Raji (cell line): ENCODE results near the gene BTG4.

Source experiments
- POLR2A ChIP-seq: IDR thresholded peaks from 2 replicates; pipeline ENCODE4 v1.6.1; 2011; ENCODE audit warnings: low read depth, low read length, control low read depth; ENCODE audit not compliant: insufficient read depth

Gene BTG4

DNA sequence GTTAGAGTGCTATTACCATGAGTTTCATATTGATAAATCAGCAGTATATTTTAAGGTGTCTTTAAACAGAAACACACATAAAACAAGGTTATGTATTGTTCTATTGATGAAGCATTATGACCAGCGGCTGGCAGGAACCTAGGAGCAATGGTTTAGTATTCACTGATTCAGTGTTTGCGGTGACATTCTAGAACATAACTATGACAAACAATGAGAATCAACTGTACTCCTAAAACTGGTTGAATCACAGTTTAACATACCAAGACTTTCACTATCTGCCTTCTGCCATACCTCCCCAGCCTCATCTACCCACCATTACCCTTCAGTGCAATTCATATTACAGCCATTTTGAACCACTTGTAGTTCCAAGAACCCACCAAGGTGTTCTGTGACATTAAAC lies 11.2 kb upstream of the BTG4 start:
- TF ChIP-seq POLR2A: no peak

- no peak for TF ChIP-seq POLR2A
These were observed 10.2 kb upstream of the BTG4 start for GRCh38 chr11:111522426-111522825.

- no peak for TF ChIP-seq POLR2A
These were observed 8.9 kb upstream of the BTG4 start for GRCh38 chr11:111521135-111521534.

DNA sequence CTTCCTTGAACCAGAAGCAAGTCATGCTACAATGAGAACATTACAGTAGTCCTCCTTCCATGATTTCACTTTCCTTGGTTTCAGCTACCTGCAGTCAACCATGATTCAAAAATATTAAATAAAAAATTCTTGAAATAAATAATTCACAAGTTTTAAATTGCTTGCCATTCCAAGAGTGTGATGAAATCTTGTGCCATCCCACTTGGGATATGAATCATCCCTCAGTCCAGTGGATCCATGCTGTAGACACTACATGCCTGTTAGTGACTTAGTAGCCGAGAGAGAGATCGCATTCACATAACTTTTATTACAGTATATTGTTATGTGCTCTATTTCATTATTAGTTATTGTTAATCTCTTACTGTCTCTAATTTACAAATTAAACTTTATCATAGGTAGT lies 8.4 kb upstream of the BTG4 start:
- no peak for TF ChIP-seq POLR2A

- no peak for TF ChIP-seq POLR2A
These were observed 6.5 kb upstream of the BTG4 start for GRCh38 chr11:111518668-111519067.

- TF ChIP-seq POLR2A: no peak
These were observed 3.4 kb upstream of the BTG4 start for GRCh38 chr11:111515591-111515990.

DNA sequence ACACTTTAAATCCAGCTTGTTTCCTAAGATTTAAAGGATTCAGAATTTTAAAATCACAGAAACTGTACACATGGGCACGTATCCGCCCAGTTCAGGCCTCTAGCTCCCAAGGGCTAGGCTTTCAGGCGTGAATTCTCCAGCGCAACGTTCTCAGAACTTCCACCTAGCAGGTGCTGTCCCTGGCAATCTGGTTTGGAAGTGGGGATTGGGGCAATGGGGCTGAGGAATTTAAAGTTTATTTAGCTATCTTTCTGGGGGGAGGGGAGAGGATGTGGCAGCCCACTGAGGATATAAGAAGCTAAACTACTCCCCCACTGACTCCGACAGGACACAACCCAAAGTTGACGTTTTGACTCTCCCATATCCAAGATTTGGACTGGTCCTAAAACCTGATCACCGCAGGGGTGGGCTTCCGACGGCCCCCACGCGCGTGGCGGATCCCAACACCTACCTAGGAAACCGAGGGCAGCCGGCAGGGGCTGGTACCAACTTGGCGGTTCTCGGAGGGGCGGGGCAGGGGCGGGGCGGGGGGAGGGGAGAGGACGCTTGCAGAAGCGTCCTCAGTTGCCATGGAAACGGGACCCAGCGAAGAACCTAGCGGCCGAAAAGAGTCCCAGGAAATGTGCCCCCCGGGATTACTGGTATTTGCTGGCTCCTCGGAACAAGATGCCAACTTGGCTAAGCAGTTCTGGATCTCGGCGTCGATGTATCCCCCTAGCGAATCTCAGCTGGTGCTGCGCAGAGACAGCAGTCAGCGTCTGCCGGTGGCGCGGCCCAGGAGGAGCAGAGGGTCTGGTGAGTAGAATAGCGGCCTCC lies 2.2 kb upstream of the BTG4 start, which contains the start of gene HOATZ:
TSS of gene HOATZ (plus strand) at position 563 of the 816 bp plus-strand sequence. CDS start at position 570, 7 bp downstream.
- no peak for TF ChIP-seq POLR2A

DNA sequence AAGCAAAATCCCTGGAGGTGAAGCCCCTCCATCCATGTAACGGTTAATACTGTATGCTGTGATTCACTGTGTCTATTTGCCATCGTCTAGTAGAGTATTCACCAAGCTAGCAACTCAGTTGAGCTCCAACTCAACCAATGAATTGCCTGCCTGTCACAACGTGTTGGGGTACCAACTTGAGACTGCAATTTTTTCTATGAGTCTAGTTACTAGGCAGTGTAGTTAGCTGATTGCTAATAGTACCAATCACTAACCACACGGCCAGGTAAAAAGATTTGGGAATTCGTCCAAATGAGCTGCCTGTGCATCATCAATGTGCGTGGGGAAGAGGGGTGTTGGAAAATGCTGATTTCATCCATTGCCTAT lies 1.0 kb upstream of the BTG4 start:
- no peak for TF ChIP-seq POLR2A

DNA sequence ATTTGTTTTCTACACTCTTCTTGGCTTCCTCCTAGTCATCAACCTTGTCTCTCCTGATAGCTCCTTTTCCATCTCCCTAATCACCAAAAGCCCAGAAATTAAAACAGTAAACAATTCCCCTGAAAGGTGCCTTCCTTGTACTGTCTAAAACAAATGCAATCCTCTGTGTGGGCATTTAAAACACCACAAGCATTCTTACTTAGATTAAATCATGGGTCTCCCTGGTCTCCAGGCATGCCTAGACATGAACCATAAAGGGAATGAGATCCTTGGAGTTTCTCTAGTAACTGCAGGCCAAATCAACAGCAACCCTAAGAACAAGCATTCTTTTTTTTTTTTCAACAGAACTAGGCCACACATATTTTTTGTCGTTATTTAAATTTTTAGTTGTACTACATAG lies 1.9 kb downstream of the BTG4 start:
- no peak for TF ChIP-seq POLR2A

GRCh38 chr11:111502611-111503010 lies 9.6 kb downstream of the BTG4 start:
- no peak for TF ChIP-seq POLR2A

DNA sequence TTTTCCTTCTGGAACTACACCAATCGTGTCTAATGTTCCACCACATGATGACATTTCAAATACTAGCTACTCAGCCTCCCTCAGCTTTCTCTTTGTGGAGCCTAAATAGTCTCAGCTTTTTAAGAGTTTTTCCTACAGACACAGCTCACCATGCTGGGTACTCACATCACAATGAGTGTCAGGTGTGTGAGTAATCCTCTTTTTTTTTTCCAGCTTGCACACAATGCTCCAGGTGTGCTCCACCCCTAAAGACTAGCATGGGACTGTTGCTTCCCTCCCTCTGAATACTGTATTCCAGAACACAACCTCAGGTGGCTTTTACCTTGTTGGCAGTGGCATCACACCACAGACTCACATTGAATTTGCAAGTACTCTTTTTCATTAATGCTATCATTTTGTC lies 11.7 kb downstream of the BTG4 start:
- TF ChIP-seq POLR2A: no peak

- no peak for TF ChIP-seq POLR2A
These were observed 12.7 kb downstream of the BTG4 start for GRCh38 chr11:111499483-111499882.

GRCh38 chr11:111494040-111494439 lies 18.1 kb downstream of the BTG4 start:
- no peak for TF ChIP-seq POLR2A

- TF ChIP-seq POLR2A: no peak
These were observed 21.7 kb downstream of the BTG4 start for GRCh38 chr11:111490496-111490895.

DNA sequence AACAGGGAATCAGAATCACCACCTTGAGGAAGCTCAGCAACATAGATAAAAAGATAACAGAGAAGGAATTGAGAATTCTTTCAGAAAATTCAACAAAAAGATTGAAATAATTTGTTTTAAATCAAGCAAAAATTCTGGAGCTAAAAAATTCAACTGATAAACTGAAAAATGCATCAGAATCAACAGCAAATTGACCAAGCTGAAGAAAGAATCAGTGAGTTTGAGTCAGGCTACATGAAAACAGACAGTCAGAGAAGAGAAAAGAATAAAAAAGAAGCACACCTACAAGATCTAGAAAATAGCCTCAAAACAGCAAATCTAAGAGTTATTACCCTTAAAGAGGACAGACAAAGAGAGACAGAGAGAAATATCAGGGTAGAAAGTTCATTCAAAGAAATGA lies 28.8 kb downstream of the BTG4 start:
- TF ChIP-seq POLR2A: no peak

DNA sequence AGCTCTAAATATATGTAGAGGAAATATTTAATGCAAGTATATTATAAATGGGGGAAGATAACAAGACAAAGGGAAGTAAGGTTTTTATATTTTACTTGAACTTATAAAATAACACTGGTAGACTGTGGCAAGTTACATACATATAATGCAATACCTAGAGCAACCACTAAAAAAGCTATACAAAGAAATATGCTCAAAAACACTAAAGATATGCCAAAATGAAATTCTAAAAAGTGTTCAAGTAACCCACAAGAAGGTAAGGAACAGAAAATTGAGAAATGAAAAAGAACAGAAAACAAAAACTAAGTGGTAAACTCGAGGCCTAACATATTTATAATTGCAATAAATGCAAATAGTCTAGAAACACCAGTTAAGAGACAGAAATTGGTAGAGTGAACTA lies 32.5 kb downstream of the BTG4 start:
- TF ChIP-seq POLR2A: no peak

DNA sequence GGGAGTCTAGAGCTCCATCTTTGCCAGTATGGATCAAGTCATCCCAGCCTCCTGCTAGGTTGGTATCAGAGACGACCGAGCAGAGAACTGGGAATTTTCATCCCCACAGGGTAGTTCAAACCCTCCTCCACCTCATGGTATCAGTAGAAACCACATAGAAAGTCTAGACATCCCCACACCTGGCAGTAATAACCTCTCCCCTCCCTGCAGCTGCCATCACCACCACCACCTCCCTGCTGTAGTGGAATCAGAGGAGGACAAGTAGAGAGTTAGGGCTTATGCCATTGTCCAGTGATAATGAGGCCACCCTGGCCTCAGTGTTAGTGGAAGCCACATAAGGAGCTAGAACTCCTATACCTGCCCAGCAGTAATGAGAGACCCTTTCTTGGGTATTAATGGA lies 34.3 kb downstream of the BTG4 start:
- TF ChIP-seq POLR2A: no peak

GRCh38 chr11:111476956-111477355 lies 35.2 kb downstream of the BTG4 start:
- TF ChIP-seq POLR2A: no peak

DNA sequence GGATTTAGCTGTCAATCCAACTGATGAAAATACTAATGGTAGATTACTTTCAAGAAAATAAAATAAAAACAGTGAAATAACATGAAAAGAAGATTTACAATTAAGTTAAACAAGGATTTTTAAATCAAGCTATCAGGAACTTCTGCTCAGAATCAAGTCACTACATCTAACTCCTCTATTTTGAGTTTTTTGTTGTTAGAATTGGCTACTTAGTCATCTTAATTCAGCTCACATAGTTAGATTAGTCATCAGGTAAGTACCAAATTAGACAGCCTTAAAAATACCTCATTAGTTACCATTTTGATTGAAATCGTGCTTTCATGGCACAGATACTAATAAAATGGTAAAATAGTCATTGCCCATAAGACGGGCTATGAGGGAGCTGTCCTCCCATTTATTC lies 35.8 kb downstream of the BTG4 start:
- no peak for TF ChIP-seq POLR2A
